ENCODE measurements around the gene PRDM10. TPM values are rescaled to one million over a fixed set of nuclear protein-coding genes. Genes with fewer than 3 reads are reported as not detected.

PRDM10 gene
- total and polyA plus RNA-seq, 8 donors: 1.7 to 148 (median 7.0) TPM

DNA sequence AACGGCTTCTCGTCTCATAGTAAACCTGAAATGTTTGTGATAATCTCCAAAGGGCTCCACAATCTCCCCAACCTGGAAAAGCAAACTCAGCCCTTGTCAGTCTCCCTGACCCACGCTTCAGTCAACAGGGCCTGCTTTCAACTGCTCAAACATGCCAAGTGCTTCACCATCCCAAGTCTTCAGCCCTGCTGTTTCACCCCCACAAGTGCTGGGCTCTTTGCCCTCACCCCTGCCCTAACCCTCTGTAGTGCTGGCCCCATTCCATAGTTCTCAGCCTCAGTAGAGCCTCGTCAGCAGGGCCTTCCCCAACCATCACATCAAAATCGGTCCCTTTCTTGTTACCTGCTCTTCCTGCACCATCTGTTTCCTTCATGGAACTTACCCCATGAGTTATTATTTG is 63.9 kb downstream of the PRDM10 start:
- Histone ChIP-seq H3K27ac (no peak overlapping the region), H3K4me3 (no peak overlapping the region), H3K36me3 (peaks cover 4 to 37% (median 26%) of the 10 kb centered on the region in 4 donors), H3K27me3 (no peaks in the 10 kb centered on the region), H3K9me3 (no peaks in the 10 kb centered on the region), H3K4me1 (no peaks in the 10 kb centered on the region)
- DNase-seq: no peak
- WGBS, 5 donors: 35 to 75% (median 58%) methylated on average over 5 of the region's 5 CpGs
- intact Hi-C loops (cut with DNase I; ENCODE audit: low total_unique reads): no loop called here
- TF ChIP-seq POLR2AphosphoS5 (IDR thresholded peaks at IDR 0.05) (no peak), POLR2A (IDR thresholded peaks at IDR 0.05) (no peak), EP300 (IDR thresholded peaks at IDR 0.05) (no peak)
- TF ChIP-seq, protein P1, sequence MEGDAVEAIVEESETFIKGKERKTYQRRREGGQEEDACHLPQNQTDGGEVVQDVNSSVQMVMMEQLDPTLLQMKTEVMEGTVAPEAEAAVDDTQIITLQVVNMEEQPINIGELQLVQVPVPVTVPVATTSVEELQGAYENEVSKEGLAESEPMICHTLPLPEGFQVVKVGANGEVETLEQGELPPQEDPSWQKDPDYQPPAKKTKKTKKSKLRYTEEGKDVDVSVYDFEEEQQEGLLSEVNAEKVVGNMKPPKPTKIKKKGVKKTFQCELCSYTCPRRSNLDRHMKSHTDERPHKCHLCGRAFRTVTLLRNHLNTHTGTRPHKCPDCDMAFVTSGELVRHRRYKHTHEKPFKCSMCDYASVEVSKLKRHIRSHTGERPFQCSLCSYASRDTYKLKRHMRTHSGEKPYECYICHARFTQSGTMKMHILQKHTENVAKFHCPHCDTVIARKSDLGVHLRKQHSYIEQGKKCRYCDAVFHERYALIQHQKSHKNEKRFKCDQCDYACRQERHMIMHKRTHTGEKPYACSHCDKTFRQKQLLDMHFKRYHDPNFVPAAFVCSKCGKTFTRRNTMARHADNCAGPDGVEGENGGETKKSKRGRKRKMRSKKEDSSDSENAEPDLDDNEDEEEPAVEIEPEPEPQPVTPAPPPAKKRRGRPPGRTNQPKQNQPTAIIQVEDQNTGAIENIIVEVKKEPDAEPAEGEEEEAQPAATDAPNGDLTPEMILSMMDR (IDR thresholded peaks at IDR 0.05): no peak

DNA sequence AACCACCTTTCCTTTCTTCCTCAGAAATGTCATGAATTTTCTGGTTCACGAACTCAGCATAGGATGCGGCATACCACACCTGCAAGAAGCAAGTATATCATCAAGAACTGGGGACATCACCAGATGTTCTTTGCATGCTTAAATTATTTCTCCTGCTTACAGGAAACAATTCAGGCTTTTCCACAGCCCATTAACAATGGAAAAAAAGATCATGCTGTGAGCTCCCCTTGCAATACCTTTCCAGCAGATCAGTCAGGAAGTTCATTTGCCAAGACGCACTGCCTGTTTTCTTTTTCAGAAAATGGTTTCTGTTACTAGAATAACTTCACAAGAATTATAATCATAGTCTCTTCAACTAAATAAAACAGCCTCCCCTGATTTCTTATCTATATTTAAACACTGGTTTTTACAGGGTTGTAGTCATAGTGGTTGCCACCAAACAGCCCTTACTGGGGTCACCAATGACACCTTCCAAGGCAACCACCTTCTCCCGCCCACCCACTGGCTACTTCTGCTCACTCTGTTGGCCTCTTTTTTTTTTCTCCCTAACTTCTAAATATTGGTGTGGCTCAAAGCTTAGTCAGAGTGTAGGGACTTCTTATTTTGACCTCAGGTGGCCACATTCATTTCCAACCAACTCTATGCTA is 64.9 kb downstream of the PRDM10 start:
- no peak for DNase-seq
- no peaks in the 10 kb centered on the region for H3K9me3 ChIP-seq
- H3K4me1 ChIP-seq: no peaks in the 10 kb centered on the region
- TF ChIP-seq, protein P1 (IDR thresholded peaks at IDR 0.05): no peak
- TF ChIP-seq EP300 (IDR thresholded peaks at IDR 0.05): no peak
- no peak overlapping the region for H3K4me3 ChIP-seq
- intact Hi-C loops (cut with DNase I; ENCODE audit: low total_unique reads): no loop called here
- no peaks in the 10 kb centered on the region for H3K27me3 ChIP-seq
- WGBS, 5 donors: 87 to 94% (median 91%) methylated on average over 4 of the region's 4 CpGs
- H3K27ac ChIP-seq: no peak overlapping the region
- H3K36me3 ChIP-seq: peaks cover 4 to 38% (median 21%) of the 10 kb centered on the region in 4 donors

DNA sequence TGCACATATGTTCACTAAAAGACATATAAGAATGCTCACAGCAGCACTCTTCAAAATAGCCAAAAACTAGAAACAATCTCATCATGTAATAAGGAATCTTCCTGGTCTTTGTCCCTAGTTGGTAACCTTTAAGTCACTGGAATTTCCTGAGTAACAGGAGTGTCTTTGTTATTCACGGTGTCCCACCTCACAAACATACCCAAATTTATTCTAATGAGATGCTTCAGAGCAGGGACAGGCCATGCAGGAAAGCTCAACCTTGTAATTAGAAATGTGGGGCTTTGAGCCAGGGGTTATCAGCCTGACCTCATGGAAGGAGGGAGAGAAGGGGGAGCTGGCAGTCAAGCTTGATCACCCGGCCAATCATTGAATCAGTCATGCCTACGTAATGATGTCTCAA is 66.9 kb downstream of the PRDM10 start:
- TF ChIP-seq POLR2A (IDR thresholded peaks at IDR 0.05): no peak
- TF ChIP-seq EP300 (IDR thresholded peaks at IDR 0.05): no peak
- TF ChIP-seq, protein P1 (IDR thresholded peaks at IDR 0.05): no peak
- no peak for TF ChIP-seq POLR2AphosphoS5 (IDR thresholded peaks at IDR 0.05)
- Histone ChIP-seq H3K27me3 (no peaks in the 10 kb centered on the region), H3K4me3 (no peak overlapping the region), H3K27ac (no peak overlapping the region), H3K4me1 (no peaks in the 10 kb centered on the region), H3K9me3 (no peaks in the 10 kb centered on the region), H3K36me3 (peaks cover 5 to 34% (median 20%) of the 10 kb centered on the region in 4 donors)
- 51 to 84% (median 56%) methylated on average over 3 of the region's 3 CpGs for WGBS, 5 donors
- intact Hi-C loops (cut with DNase I; ENCODE audit: low total_unique reads): no loop called here
- no peak for DNase-seq

DNA sequence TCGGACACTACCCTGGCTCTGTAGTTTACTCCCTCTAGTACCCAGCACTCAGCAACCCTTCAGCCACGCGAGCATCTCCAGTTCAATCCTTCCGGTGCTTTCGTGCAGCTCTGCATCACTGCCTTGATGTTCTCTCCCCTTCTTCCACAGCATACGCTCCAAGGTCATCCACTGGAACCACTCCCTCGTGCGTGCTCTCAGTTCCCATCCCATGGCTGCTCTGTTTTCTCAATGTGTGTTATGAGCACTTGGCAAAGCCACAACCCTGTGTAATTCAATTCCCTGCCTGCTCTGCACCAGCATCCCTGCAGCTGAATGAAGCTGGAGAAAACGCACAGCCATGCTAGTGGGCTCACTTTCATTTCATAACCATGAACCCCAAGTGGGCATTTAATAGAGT is 68.7 kb downstream of the PRDM10 start:
- H3K27ac ChIP-seq: no peak overlapping the region
- peak in 1 of 2 donors; percentile 20 for DNase-seq
- H3K36me3 ChIP-seq: peaks cover 11 to 44% (median 37%) of the 10 kb centered on the region in 4 donors
- intact Hi-C loops (cut with DNase I; ENCODE audit: low total_unique reads): no loop called here
- 89 to 96% (median 95%) methylated on average over 9 of the region's 9 CpGs for WGBS, 5 donors
- H3K9me3 ChIP-seq: no peaks in the 10 kb centered on the region
- H3K4me1 ChIP-seq: no peaks in the 10 kb centered on the region
- no peak overlapping the region for H3K4me3 ChIP-seq
- no peaks in the 10 kb centered on the region for H3K27me3 ChIP-seq
- no peak for TF ChIP-seq POLR2AphosphoS5 (IDR thresholded peaks at IDR 0.05)
- no peak for TF ChIP-seq EP300 (IDR thresholded peaks at IDR 0.05)

DNA sequence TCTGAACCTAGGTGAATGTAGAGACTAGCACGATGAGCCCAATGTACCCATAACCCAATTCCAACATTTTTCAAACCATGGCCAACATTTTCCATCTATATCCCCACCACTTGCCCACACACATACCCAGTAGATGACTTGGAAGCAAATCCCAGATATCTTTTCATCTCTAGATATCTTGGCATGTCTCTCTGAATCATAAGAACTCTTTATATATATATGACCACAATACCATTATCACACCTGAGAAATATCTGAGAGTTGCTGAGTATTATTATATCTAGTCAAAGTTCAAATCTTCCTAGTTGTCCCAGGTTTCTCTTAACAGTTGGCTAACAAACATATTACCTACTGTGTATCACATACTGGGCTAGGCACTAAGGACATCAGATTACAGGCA is 69.4 kb downstream of the PRDM10 start:
- Histone ChIP-seq H3K27me3 (no peaks in the 10 kb centered on the region), H3K36me3 (peaks cover 11 to 50% (median 40%) of the 10 kb centered on the region in 4 donors), H3K27ac (no peak overlapping the region), H3K4me3 (no peak overlapping the region), H3K4me1 (no peaks in the 10 kb centered on the region), H3K9me3 (no peaks in the 10 kb centered on the region)
- intact Hi-C loops (cut with DNase I; ENCODE audit: low total_unique reads): no loop called here
- 95 to 100% (median 98%) methylated on average over 1 of the region's 1 CpG for whole genome bisulfite sequencing, 5 donors
- no peak for DNase-seq
- TF ChIP-seq POLR2AphosphoS5 (IDR thresholded peaks at IDR 0.05): no peak
- TF ChIP-seq EP300 (IDR thresholded peaks at IDR 0.05): no peak
- TF ChIP-seq POLR2A (IDR thresholded peaks at IDR 0.05): no peak
- TF ChIP-seq, protein P1 (IDR thresholded peaks at IDR 0.05): no peak
